ENCODE measurements around the gene CENPF.

DNA sequence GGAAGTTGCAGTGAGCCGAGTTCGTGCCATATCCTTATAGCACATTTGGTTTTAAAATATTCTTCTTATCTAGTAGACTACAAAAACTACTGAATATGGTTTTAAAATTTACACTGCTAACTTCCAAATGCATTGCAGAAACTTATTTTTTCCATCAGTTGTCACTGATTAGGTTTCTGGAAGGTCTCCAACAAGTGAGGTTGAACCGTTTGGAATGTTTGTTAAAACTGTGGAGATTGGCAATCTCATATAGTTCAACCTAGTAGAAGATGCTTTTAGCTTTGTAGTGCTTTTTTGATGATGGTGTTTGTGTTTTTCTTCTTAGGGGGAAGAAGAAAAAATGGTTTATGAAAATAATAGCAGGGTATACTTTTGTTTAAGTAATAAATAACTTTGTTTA is 12.9 kb downstream of the CENPF start:
- TF ChIP-seq, protein P1, sequence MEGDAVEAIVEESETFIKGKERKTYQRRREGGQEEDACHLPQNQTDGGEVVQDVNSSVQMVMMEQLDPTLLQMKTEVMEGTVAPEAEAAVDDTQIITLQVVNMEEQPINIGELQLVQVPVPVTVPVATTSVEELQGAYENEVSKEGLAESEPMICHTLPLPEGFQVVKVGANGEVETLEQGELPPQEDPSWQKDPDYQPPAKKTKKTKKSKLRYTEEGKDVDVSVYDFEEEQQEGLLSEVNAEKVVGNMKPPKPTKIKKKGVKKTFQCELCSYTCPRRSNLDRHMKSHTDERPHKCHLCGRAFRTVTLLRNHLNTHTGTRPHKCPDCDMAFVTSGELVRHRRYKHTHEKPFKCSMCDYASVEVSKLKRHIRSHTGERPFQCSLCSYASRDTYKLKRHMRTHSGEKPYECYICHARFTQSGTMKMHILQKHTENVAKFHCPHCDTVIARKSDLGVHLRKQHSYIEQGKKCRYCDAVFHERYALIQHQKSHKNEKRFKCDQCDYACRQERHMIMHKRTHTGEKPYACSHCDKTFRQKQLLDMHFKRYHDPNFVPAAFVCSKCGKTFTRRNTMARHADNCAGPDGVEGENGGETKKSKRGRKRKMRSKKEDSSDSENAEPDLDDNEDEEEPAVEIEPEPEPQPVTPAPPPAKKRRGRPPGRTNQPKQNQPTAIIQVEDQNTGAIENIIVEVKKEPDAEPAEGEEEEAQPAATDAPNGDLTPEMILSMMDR (IDR thresholded peaks at IDR 0.05; ENCODE audit: low read depth, low read length) = no peak
- no peak for TF ChIP-seq EZH2phosphoT487 (IDR thresholded peaks at IDR 0.05; ENCODE audit: low read depth)
